DMS153 (cell line): ENCODE results near the gene PDE4B.

Source experiments
- DNase-seq: peaks from one replicate; lab custom pipeline; 2025; lab: John Stamatoyannopoulos, UW

The PDE4B gene

DNA sequence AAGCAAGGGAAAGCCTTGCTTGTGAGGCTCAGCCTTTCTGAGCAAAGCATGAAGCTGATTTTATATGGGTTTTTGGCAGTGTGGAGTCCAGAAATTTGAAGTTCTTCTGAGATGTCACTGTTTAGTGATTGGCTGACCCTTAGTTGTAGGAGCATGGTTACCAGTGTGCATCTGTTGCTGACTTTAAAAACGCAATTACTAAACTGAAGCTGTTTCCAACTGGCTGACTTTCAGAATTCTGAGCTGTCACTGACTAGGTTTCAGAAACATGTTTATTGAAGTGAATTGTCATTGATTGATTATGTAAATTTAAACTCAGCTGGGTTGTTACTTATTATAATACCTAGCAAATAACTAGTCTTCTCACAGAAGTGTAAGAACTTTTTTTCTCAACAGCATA, 89.4 kb downstream of the PDE4B start:
- no peak for DNase-seq

- DNase-seq: no peak
Measured at GRCh38 chr1:65889441-65889840, 96.7 kb downstream of the PDE4B start.

DNA sequence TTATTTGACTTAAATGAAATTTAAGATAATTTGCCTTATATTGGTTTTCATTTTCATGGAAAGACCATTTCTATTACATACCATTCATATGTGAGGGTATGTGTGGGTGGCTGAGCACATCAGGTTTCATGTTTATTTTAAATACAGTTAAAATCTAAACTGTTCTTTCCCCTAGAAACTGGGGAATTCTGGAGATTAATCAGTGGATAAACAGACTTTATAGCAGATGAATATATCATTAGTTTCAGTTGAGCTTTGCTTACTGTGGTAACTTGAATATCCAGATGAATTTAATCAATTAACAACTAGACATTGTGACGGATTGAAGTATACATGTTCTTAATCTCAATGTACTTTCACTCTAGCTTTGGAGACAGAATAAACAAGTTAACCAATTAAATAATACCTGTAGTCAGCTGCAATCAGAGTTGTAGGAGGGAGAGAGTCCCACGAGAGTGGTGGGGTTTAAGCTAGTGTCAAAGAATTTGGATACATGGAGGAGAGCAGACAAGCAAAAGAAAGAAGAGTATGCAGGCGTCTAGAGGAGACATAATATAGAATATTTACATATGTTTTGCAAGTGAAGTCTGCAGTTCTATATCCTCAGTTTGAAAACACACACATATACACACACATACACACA, 97.6 kb downstream of the PDE4B start:
- DNase-seq: no peak

DNA sequence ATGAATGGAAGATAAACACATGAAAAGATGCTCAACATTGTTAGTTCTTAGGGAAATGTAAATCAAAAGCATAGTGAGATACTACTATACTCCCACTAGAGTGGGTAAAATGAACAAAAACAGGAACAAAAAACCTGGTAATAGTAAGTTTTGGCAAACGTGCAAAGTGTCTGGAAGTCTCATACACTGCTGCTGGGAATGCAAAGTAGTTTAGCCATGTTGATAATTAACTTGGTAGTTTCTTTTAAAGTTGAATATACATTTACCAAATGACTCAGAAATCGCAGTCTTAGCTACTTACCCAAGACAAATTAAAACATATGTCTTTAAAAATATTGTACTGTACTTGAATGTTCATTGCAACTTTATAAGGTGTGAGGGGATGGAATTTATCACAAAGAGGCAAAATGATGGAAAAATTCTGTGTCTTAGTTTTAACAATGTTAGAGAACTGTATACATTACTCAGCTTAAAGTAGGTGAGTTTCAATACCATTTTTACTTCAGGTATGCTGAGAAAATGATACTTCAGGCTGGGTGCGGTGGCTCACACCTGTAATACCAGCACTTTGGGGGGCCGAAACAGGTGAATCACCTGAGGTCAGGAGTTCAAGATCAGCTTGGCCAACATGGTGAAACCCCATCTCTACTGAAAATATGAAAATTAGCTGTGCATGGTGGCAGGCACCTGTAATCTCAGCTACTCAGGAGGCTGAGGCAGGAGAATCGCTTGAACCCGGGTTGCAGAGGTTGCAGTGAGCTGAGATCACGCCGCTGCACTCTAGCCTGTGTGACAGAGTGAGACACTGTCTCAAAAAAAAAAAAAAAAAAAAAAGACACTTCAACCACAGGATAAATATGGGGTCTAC, 102.3 kb downstream of the PDE4B start:
- no peak for DNase-seq

DNA sequence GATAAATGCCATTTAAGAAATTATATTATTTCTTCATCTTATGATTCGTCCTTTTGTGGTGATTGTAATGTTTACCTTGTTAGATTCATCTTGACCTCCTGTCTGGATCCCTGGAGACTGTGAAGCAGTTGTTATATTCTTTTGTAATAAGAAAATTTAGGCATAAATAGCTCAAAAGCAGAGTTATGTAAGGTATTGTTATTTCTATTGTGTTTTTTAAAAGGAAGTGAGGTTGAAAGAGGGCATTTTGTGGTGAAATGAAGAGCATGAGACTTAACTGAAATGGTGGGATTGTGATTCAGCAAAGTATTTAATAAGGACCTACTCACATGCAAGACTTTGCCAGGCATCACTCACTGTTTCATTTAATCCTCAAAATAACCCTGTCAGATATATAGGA, 104.0 kb downstream of the PDE4B start:
- DNase-seq: no peak

DNA sequence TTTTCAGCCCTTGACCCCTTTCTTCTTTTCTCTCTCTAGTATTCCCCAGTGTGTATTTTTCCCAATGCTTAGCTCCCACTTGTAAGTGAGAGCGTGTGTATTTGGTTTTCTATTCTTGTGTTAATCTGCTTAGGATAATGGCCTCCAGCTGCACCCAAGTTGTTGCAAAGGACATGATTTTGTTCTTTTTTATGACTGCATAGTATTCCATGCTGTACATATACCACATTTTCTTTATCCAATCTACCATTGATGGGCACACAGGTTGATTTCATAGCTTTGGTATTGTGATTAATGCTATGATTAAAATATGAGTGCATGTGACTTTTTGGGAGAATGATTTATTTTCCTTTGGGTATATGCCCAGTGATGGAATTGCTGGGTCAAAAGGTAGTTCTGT, 104.8 kb downstream of the PDE4B start:
- no peak for DNase-seq

GRCh38 chr1:65904681-65905083, 112.0 kb downstream of the PDE4B start:
- no peak for DNase-seq

DNA sequence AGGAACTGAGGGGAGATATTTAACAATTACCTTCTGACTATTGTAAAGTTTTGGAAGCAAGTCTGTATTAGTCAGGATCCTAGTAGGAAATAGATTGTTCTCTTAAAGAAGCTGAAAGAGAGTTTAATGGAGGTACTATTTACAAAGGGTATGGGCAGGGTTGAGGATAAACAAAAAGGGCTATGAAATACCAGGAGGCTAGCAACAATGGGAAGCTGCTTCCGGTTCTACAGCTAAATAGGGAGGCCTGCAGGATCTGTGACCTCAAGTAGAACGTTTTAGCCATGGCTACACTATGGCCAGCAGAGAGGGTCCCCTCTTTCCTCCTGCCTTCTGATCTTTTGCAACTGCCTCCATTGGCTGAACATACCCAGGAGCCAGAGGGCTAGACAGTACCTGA, 117.7 kb downstream of the PDE4B start:
- no peak for DNase-seq

- DNase-seq: no peak
Measured at GRCh38 chr1:65911679-65912078, 119.0 kb downstream of the PDE4B start.

- DNase-seq: no peak
Measured at GRCh38 chr1:65918564-65918963, 125.9 kb downstream of the PDE4B start.

DNA sequence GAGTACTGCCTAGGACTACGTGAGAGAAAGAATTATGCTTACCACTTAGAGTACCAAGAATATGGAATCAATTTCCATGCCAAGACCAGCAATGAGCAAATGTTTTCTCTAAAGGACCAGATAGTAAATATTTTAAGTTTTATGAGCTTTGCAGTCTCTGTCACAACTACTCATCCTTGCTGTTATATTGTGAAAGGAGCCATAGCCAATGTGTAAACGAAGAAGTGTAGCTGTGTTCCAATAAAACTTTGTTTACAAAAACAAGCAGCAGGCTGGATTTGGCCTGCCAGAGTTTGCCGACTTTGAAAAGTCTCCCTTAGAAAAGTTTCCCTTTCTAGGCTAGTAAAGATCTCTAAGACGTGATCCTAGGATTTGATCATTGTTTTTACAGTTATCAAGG, 128.8 kb downstream of the PDE4B start:
- DNase-seq: no peak

GRCh38 chr1:65924471-65924870, 131.8 kb downstream of the PDE4B start:
- no peak for DNase-seq

DNA sequence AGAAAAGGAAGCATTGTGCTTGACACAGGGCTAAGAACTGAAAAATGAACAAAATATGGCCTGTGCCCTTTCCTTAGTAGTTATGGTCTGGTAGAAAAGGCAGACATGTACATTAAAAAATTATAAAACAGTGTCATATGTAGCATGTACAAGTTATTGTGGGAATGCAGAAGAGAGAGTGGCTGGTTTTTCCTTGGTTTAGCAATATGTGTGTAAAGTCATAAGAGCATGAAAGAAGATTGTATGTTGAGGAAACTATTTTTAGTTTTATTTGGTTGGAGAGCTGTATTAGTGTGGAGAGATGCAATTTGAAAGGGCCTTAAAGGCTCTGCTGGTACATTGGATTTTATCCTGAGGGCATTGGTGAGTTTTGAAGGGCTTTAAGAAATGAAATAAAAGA, 145.8 kb downstream of the PDE4B start:
- DNase-seq: no peak

GRCh38 chr1:65939191-65939590, 146.5 kb downstream of the PDE4B start:
- DNase-seq: no peak

GRCh38 chr1:65939636-65940035, 146.9 kb downstream of the PDE4B start:
- no peak for DNase-seq

DNA sequence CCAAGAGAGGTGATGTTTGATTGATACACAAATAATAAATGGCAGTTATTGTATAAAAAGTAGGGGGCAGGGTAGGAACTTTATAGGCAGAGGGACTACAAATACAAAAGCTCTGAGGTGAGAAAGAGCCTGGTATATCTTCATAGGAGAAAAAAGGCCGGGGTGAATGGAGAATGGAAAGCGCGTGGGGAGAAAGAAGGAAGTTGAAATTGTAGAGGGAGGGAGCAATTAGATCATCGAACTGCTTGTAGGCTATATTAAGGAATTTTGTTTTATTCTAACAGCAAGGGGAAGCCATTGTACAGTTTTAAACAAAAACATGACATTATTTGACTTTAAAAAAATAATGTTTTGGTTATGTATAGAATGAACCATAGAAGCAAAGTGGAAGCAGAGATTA, 147.4 kb downstream of the PDE4B start:
- no peak for DNase-seq

DNA sequence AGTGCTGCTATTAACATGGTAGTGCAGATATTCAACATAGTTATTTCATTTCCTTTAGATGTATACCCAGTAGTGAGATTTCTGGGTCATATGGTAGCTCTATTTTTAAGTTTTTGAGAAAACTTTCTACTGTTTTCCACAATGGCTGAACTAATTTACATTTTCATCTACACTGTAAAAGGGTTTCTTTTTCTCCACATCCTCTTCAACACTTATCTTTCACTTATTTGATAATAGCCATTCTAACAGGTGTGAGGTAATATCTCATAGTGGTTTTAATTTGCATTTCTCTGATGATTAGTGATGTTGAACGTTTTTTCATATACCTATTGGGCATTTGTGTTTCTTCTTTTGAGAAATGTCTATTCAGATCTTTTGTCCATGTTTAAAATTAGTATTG, 149.8 kb downstream of the PDE4B start:
- no peak for DNase-seq

GRCh38 chr1:65946376-65946775, 153.7 kb downstream of the PDE4B start:
- no peak for DNase-seq

GRCh38 chr1:65946960-65947359, 154.3 kb downstream of the PDE4B start:
- no peak for DNase-seq

DNA sequence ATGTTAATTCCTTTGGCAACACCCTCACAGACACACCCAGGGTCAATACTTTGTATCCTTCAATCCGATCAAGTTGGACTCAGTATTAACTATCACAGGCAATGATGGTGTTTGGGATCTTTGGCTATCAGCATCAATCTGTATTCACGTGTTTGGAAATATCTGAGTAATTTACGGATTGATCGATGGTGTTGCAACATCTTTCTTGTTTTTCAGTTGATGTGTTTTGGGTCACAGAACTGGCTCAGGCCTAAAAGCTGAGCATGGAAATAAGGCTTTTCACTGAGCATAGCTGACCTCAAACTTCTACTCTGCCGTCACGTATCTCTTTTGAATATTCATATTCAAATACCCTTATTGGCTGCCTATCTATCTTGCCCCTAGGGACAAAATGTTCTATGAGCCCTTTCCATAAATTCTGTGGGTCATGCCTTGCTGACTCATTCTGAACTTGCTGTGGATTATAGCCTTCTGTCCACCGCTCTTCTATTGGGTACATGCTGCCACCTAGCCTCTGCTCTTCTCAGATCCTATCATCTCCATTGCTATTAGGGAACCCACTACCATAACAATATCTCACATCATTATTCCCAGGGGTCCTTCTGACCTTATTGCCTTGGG, 156.0 kb downstream of the PDE4B start:
- DNase-seq: peak; percentile 10

GRCh38 chr1:65949230-65949626, 156.5 kb downstream of the PDE4B start:
- no peak for DNase-seq

- peak; percentile 3 for DNase-seq
Measured at GRCh38 chr1:65949933-65950332, 157.2 kb downstream of the PDE4B start.

- DNase-seq: no peak
Measured at GRCh38 chr1:65952696-65953095, 160.0 kb downstream of the PDE4B start.
